Measurements from ENCODE around the gene NRSN1.
"Not testable (repeated sequence)": the region's sequence is repeated elsewhere in the genome, so short reads cannot be mapped to it uniquely, and the experiment has no call there.

The NRSN1 gene

DNA sequence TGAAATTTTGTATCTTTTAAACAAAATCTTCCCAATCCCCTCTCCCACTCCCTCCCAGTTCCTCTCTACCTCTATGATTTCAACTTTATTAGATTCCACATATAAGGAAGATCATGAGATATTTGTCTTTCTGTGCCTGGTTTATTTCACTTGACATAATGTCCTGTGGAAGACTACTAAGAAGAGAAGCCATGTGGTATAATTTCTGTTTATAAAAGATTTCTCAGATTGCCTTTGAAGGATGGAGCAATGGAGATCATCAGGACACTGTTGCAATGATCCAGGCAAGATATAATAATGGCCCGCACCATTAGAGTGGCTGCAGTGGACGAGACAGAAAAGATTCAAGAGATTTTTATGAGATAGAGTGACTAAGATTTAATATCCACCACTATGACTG lies 13.1 kb downstream of the NRSN1 start:
- no peak for DNase-seq (ENCODE audit: low read depth)
- TF ChIP-seq CTCF (IDR thresholded peaks at IDR 0.05; ENCODE audit: insufficient read depth, low read depth, low read length, missing control alignments), result no peak
- H3K4me3 ChIP-seq (ENCODE audit: low read length), result no peak overlapping the region

GRCh38 chr6:24139639-24140038 lies 13.6 kb downstream of the NRSN1 start:
- H3K4me3 ChIP-seq (ENCODE audit: low read length), result no peak overlapping the region
- DNase-seq (ENCODE audit: low read depth), result no peak
- no peak for TF ChIP-seq CTCF (IDR thresholded peaks at IDR 0.05; ENCODE audit: insufficient read depth, low read depth, low read length, missing control alignments)

- H3K4me3 ChIP-seq (ENCODE audit: low read length), result no peak overlapping the region
- TF ChIP-seq CTCF (IDR thresholded peaks at IDR 0.05; ENCODE audit: insufficient read depth, low read depth, low read length, missing control alignments), result no peak
- DNase-seq (ENCODE audit: low read depth), result no peak
Measured at GRCh38 chr6:24140591-24140990, 14.6 kb downstream of the NRSN1 start.

DNA sequence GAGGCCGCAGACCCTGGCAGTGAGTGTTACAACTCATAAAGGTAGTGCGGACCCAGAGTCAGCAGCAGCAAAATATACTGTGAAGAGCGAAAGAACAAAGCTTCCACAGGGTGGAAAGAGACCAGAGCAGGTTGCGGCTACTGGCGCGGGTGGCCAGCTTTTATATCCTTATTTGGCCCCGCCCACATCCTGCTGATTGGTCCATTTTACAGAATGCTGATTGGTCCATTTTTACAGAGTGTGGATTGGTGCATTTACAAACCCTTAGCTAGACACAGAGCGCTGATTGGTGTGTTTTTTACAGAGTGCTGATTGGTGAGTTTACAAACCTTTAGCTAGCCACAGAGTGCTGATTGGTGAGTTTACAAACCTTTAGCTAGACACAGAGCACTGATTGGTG lies 16.7 kb downstream of the NRSN1 start:
- DNase-seq (ENCODE audit: low read depth); H3K4me3 ChIP-seq (ENCODE audit: low read length): not testable (repeated sequence)

- DNase-seq (ENCODE audit: low read depth), result no peak
- H3K4me3 ChIP-seq (ENCODE audit: low read length), result no peak overlapping the region
- no peak for TF ChIP-seq CTCF (IDR thresholded peaks at IDR 0.05; ENCODE audit: insufficient read depth, low read depth, low read length, missing control alignments)
Measured at GRCh38 chr6:24145690-24146131, 19.7 kb downstream of the NRSN1 start.

GRCh38 chr6:24146871-24147270 lies 20.9 kb downstream of the NRSN1 start:
- H3K4me3 ChIP-seq (ENCODE audit: low read length), result no peak overlapping the region
- TF ChIP-seq CTCF (IDR thresholded peaks at IDR 0.05; ENCODE audit: insufficient read depth, low read depth, low read length, missing control alignments), result no peak
- no peak for DNase-seq (ENCODE audit: low read depth)

- no peak overlapping the region for H3K4me3 ChIP-seq (ENCODE audit: low read length)
- TF ChIP-seq CTCF (IDR thresholded peaks at IDR 0.05; ENCODE audit: insufficient read depth, low read depth, low read length, missing control alignments), result no peak
- DNase-seq (ENCODE audit: low read depth), result no peak
Measured at GRCh38 chr6:24147511-24148153, 21.6 kb downstream of the NRSN1 start.
